Transverse colon (tissue), 4 donors: Measurements from ENCODE around the gene PRR5. TPM values are rescaled to one million over a fixed set of nuclear protein-coding genes. Genes with fewer than 3 reads are reported as not detected.

ENCODE experiments used
- DNase-seq: peaks from one replicate; pipeline ENCODE4 v3.0.0-alpha.2; 2019
- H3K27ac ChIP-seq, 4 donors: fragments of 200-600 bp; sonication (generic); 2 replicates each; pipeline ENCODE4 v1.5.1; 2016 to 2018; ENCODE audit warnings: inconsistent platforms in 4 of 4
- H3K27me3 ChIP-seq: fragments of 200-600 bp; sonication (generic); 2 replicates; pipeline ENCODE4 v1.5.1; 2017; ENCODE audit warnings: inconsistent platforms
- H3K36me3 ChIP-seq, 4 donors: fragments of 200-600 bp; sonication (generic); 2 replicates each; pipeline ENCODE4 v1.5.1; 2017 to 2019; ENCODE audit warnings: inconsistent platforms in 4 of 4
- H3K4me1 ChIP-seq, 4 donors: fragments of 200-600 bp; sonication (generic); 2 replicates each; pipeline ENCODE4 v1.5.1; 2017 to 2020; ENCODE audit warnings: inconsistent platforms in 4 of 4
- H3K4me3 ChIP-seq, 4 donors: fragments of 200-600 bp; sonication (generic); 1 replicate in 1 of 4; 2 replicates in 3 of 4; pipeline versions ENCODE4 v1.5.1 to v1.6.1; 2017 to 2019; ENCODE audit warnings: inconsistent platforms in 4 of 4
- H3K9me3 ChIP-seq, 2 donors: fragments of 200-600 bp; sonication (generic); 2 replicates each; pipeline ENCODE4 v1.5.1; 2017 to 2019; ENCODE audit warnings: inconsistent platforms in 2 of 2
- CTCF ChIP-seq, 5 experiments: fragments of 200-600 bp in 3 of 5; fragments of 450-650 bp in 2 of 5; sonication (generic) in 3 of 5; IDR thresholded peaks; 1 replicate in 2 of 5; 2 replicates in 3 of 5; pipeline ENCODE4 v1.5.1; 2016 to 2017; ENCODE audit warnings: antibody characterized with exemption in 5 of 5, inconsistent platforms in 3 of 5, mild to moderate bottlenecking in 2 of 5, moderate library complexity in 1 of 5
- EP300 ChIP-seq: sonication (generic); formaldehyde crosslinking; IDR thresholded peaks from one replicate; pipeline ENCODE4 v1.6.1; 2017; ENCODE audit warnings: antibody characterized with exemption, low read depth
- POLR2A ChIP-seq: fragments of 450-650 bp; IDR thresholded peaks from one replicate; pipeline ENCODE4 v1.6.1; 2016; ENCODE audit warnings: antibody characterized with exemption, mild to moderate bottlenecking, moderate library complexity
- POLR2AphosphoS5 ChIP-seq, 3 donors: sonication (generic); formaldehyde crosslinking; IDR thresholded peaks; one replicate each; pipeline ENCODE4 v1.6.1; 2016; ENCODE audit warnings: antibody characterized with exemption in 3 of 3
- WGBS, 2 donors: methylation state at CpG; one replicate each; pipeline ENCODE4 v1.1.5; 2018; ENCODE audit warnings: low coverage in 1 of 2; 5-methylcytosine and 5-hydroxymethylcytosine counted together
- in situ Hi-C, 4 donors: fragments of 200-750 bp; cut with MboI; loops; one replicate each; pipeline versions ENCODE4 v1.15.0 to v1.15.1; 2017; ENCODE audit warnings: low sequenced_read_pairs in 3 of 4, low pct_ligation_motif_present in 1 of 4, low pct_unique_long_range_greater_than_20kb in 1 of 4
- intact Hi-C: fragments of 100-400 bp; cut with DNase I; formaldehyde crosslinking; loops from one replicate; pipeline ENCODE4 v1.15.1; 2023; ENCODE audit warnings: low total_unique reads
- total RNA-seq, 4 donors: library from RNA; depleted of rRNA; stranded (reverse); fragments of >200 nt; gene quantifications; one replicate each; pipeline ENCODE4 v1.1.0, GENCODE V29; 2016

Gene PRR5
- total RNA-seq, 4 donors from 2014 or later, result 17.7 to 68.3 (median 22.2) TPM

- TF ChIP-seq POLR2AphosphoS5 (IDR thresholded peaks at IDR 0.05) (no peak), POLR2A (no peak), EP300 (no peak), CTCF (IDR thresholded peaks at IDR 0.05) (no peak)
- H3K4me1 ChIP-seq, result peaks cover 0 to 17% (median 9%) of the 10 kb centered on the region in 4 donors
- H3K27ac ChIP-seq, result no peak overlapping the region
- intact Hi-C loops (no loop called here), in situ Hi-C loops (no loop called here)
- WGBS, 2 donors, result 45 to 61% methylated on average over 10 of the region's 10 CpGs
- no peak for DNase-seq
- no peaks in the 10 kb centered on the region for H3K36me3 ChIP-seq
- no peaks in the 10 kb centered on the region for H3K27me3 ChIP-seq
- no peaks in the 10 kb centered on the region for H3K9me3 ChIP-seq
- no peak overlapping the region for H3K4me3 ChIP-seq
Measured at GRCh38 chr22:44686873-44687600, 15.0 kb upstream of the PRR5 start.

GRCh38 chr22:44689173-44689572, 12.8 kb upstream of the PRR5 start:
- in situ Hi-C loops, result no loop called here
- WGBS, 2 donors, result 75 to 81% methylated on average over 6 to 10 of the region's 10 CpGs

GRCh38 chr22:44689915-44690524, 12.0 kb upstream of the PRR5 start:
- Histone ChIP-seq H3K4me1 (peaks cover 0 to 8% (median 6%) of the 10 kb centered on the region in 4 donors), H3K4me3 (no peak overlapping the region), H3K27ac (no peak overlapping the region), H3K36me3 (no peaks in the 10 kb centered on the region), H3K9me3 (no peaks in the 10 kb centered on the region), H3K27me3 (no peaks in the 10 kb centered on the region)
- intact Hi-C loops, result no loop called here
- TF ChIP-seq POLR2AphosphoS5 (IDR thresholded peaks at IDR 0.05) (no peak), POLR2A (no peak), CTCF (IDR thresholded peaks at IDR 0.05) (no peak), EP300 (no peak)
- in situ Hi-C loops, result no loop called here
- 78% methylated on average over 9 of the region's 9 CpGs; no CpG with 5 or more reads in 1 of the 2 donors for WGBS, 2 donors
- DNase-seq, result no peak

More at GRCh38 chr22:44689173-44689572, 12.8 kb upstream of the PRR5 start:
- intact Hi-C loops, result no loop called here
- DNase-seq, result no peak
- Histone ChIP-seq H3K4me3 (no peak overlapping the region), H3K4me1 (peaks cover 0 to 15% (median 9%) of the 10 kb centered on the region in 4 donors), H3K36me3 (no peaks in the 10 kb centered on the region), H3K9me3 (no peaks in the 10 kb centered on the region), H3K27me3 (no peaks in the 10 kb centered on the region), H3K27ac (no peak overlapping the region)
- TF ChIP-seq EP300, result no peak
- TF ChIP-seq POLR2AphosphoS5 (IDR thresholded peaks at IDR 0.05), result no peak
- no peak for TF ChIP-seq CTCF (IDR thresholded peaks at IDR 0.05)

- no peak for DNase-seq
- WGBS, 2 donors, result 39 to 53% methylated on average over 3 to 24 of the region's 24 CpGs
- no peaks in the 10 kb centered on the region for H3K27me3 ChIP-seq
- no peaks in the 10 kb centered on the region for H3K36me3 ChIP-seq
- no peak overlapping the region for H3K27ac ChIP-seq
- TF ChIP-seq EP300, result no peak
- no peak for TF ChIP-seq CTCF (IDR thresholded peaks at IDR 0.05)
- intact Hi-C loops, result loop anchor here (2.0 kb wide), 1 partner anchor 41 kb away; no protein-coding TSS in a partner anchor
- H3K4me3 ChIP-seq, result no peak overlapping the region
- H3K9me3 ChIP-seq, result no peaks in the 10 kb centered on the region
- H3K4me1 ChIP-seq, result no peaks in the 10 kb centered on the region
- in situ Hi-C loops, result no loop called here
Measured at GRCh38 chr22:44691796-44692661, 10.0 kb upstream of the PRR5 start.
